ENCODE measurements around the gene SLC22A7. TPM values are rescaled to one million over a fixed set of nuclear protein-coding genes. Genes with fewer than 3 reads are reported as not detected.

SLC22A7 gene
- total and polyA plus RNA-seq, 2 donors (not counting 1 experiment from before 2014, with no cell fraction given) = not detected

- ChIA-PET CTCF (no interaction called here), POLR2A (no interaction called here)
- no peaks in the 10 kb centered on the region for H3K9me3 ChIP-seq (ENCODE audit: control extremely low read depth in 1 of 3, control insufficient read depth in 2 of 3, insufficient read depth in 1 of 3, low read length in 2 of 3)
- H3K36me3 ChIP-seq (replicated peaks in 1 of 2; ENCODE audit: control extremely low read depth in 1 of 2, control insufficient read depth in 1 of 2, extremely low read depth in 1 of 2, insufficient read depth in 2 of 2, low read length in 1 of 2) = no peaks in the 10 kb centered on the region
- H3K4me3 ChIP-seq (ENCODE audit: control extremely low read depth in 1 of 5, extremely low read depth in 1 of 5, insufficient read depth in 1 of 5, low read depth in 2 of 5, low read length in 4 of 5) = no peak overlapping the region
- peaks cover 0 to 12% (median 1%) of the 10 kb centered on the region in 4 experiments for H3K27me3 ChIP-seq (replicated peaks in 1 of 4; ENCODE audit: control extremely low read depth in 1 of 4, control insufficient read depth in 3 of 4, insufficient read depth in 4 of 4, low read length in 3 of 4)
- 89% methylated on average over 4 of the region's 5 CpGs for WGBS (ENCODE audit: insufficient coverage)
- no peak overlapping the region for H2AFZ ChIP-seq (ENCODE audit: insufficient read depth, low read depth, low read length, poor library complexity, severe bottlenecking)
- no peak for ATAC-seq (ENCODE audit: low read depth)
- no peaks in the 10 kb centered on the region for H3K79me2 ChIP-seq (ENCODE audit: control insufficient read depth, insufficient read depth, low read length)
- no peak overlapping the region for H3K27ac ChIP-seq (ENCODE audit: low read length in 2 of 2)
- no peaks in the 10 kb centered on the region for H3K4me1 ChIP-seq (ENCODE audit: control insufficient read depth in 2 of 2, insufficient read depth in 2 of 2, low read length in 2 of 2)
- no peak for TF ChIP-seq EZH2 (IDR thresholded peaks at IDR 0.05; ENCODE audit: borderline replicate concordance, insufficient read depth, low read depth, low read length, poor library complexity, severe bottlenecking)
- TF ChIP-seq CTCF (IDR thresholded peaks at IDR 0.05) = no peak
- Mint-ChIP-seq H3K4me3 (no peak overlapping the region), H3K4me1 (no peaks in the 10 kb centered on the region), H3K27me3 (peaks cover 10% of the 10 kb centered on the region), H3K9me3 (ENCODE audit: insufficient read depth) (no peaks in the 10 kb centered on the region), H3K27ac (no peak overlapping the region)
- no peaks in the 10 kb centered on the region for H4K20me1 ChIP-seq (ENCODE audit: control insufficient read depth, insufficient read depth, low read length, poor library complexity, severe bottlenecking)
- no peak for DNase-seq
- no peak overlapping the region for H3K9ac ChIP-seq (ENCODE audit: low read length)
- H3K4me2 ChIP-seq (replicated peaks; ENCODE audit: low read depth, low read length, poor library complexity, severe bottlenecking) = no peak overlapping the region
- intact Hi-C loops (cut with micrococcal nuclease) = no loop called here
Measured at GRCh38 chr6:43292763-43293318, 5.2 kb upstream of the SLC22A7 start.

- Histone ChIP-seq H3K9me3 (ENCODE audit: control extremely low read depth in 1 of 3, control insufficient read depth in 2 of 3, insufficient read depth in 1 of 3, low read length in 2 of 3) (no peaks in the 10 kb centered on the region), H3K9ac (ENCODE audit: low read length) (no peak overlapping the region), H3K27ac (ENCODE audit: low read length in 2 of 2) (no peak overlapping the region), H4K20me1 (ENCODE audit: control insufficient read depth, insufficient read depth, low read length, poor library complexity, severe bottlenecking) (no peaks in the 10 kb centered on the region), H3K4me1 (ENCODE audit: control insufficient read depth in 2 of 2, insufficient read depth in 2 of 2, low read length in 2 of 2) (no peaks in the 10 kb centered on the region), H3K36me3 (replicated peaks in 1 of 2; ENCODE audit: control extremely low read depth in 1 of 2, control insufficient read depth in 1 of 2, extremely low read depth in 1 of 2, insufficient read depth in 2 of 2, low read length in 1 of 2) (no peaks in the 10 kb centered on the region), H3K4me3 (ENCODE audit: control extremely low read depth in 1 of 5, extremely low read depth in 1 of 5, insufficient read depth in 1 of 5, low read depth in 2 of 5, low read length in 4 of 5) (no peak overlapping the region), H3K79me2 (ENCODE audit: control insufficient read depth, insufficient read depth, low read length) (no peaks in the 10 kb centered on the region), H3K27me3 (replicated peaks in 1 of 4; ENCODE audit: control extremely low read depth in 1 of 4, control insufficient read depth in 3 of 4, insufficient read depth in 4 of 4, low read length in 3 of 4) (peaks cover 0 to 19% (median 1%) of the 10 kb centered on the region in 4 experiments), H3K4me2 (replicated peaks; ENCODE audit: low read depth, low read length, poor library complexity, severe bottlenecking) (no peak overlapping the region), H2AFZ (ENCODE audit: insufficient read depth, low read depth, low read length, poor library complexity, severe bottlenecking) (no peak overlapping the region)
- no peak overlapping the region for H3K4me3 Mint-ChIP-seq
- POLR2A ChIA-PET = no interaction called here
- H3K27ac Mint-ChIP-seq = no peak overlapping the region
- TF ChIP-seq CTCF (IDR thresholded peaks at IDR 0.05) (no peak), EZH2 (IDR thresholded peaks at IDR 0.05; ENCODE audit: borderline replicate concordance, insufficient read depth, low read depth, low read length, poor library complexity, severe bottlenecking) (no peak)
- DNase-seq = no peak
- CTCF ChIA-PET = no interaction called here
- WGBS (ENCODE audit: insufficient coverage) = 93% methylated on average over 3 of the region's 3 CpGs
- H3K9me3 Mint-ChIP-seq (ENCODE audit: insufficient read depth) = no peaks in the 10 kb centered on the region
- intact Hi-C loops (cut with micrococcal nuclease) = no loop called here
- H3K27me3 Mint-ChIP-seq = peaks cover 11% of the 10 kb centered on the region
- no peak for ATAC-seq (ENCODE audit: low read depth)
- no peaks in the 10 kb centered on the region for H3K4me1 Mint-ChIP-seq
Measured at GRCh38 chr6:43293698-43294097, 4.4 kb upstream of the SLC22A7 start.

All from B cell (primary cell).